ENCODE results near the gene RHBDD3. TPM values are rescaled to one million over a fixed set of nuclear protein-coding genes. Genes with fewer than 3 reads are reported as not detected.

Gene RHBDD3
- total and polyA plus RNA-seq, 2 of the 8 experiments (the other 6 are each of a cell fraction or from before 2014, with no cell fraction given): 72.1 to 117 TPM

DNA sequence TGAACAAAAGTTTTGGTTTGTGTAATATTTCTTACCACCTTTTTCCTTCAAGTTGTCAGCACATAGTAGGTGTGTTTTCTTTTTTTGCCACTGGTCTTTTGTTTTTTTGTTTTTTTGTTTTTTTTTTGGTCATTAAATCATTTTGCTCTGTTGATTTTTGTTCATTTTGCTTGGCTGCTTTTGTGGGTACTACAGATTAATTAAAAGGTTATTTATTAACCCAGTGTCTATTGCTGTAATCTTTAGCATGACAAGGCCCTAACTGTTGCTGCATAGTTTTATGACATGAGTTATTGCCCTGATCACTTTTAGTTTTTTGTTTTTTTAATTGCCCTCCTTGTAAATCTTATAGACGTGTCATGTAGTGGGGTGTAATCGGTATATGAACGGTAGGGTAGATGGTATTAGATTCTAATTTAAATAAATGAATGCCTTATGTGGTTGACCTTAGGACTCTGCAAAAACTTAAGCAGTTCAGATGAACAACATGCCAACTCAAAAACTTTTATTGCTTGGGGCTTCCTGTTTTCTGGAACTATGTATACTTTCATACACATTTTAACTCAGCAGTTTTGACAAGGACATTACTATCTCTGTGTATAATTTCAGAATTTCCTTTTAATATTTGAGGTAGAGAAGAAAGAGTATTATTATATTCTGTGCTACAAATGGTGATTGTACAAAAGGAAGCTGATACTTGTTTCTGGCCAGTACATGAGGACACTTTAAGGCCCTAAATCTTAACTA is 8.2 kb upstream of the RHBDD3 start:
- Histone ChIP-seq H2AK5ac (ENCODE audit: low read depth, low read length) (no peak overlapping the region), H3K4me2 (ENCODE audit: insufficient read depth in 1 of 2, low read depth in 2 of 2, low read length in 2 of 2) (no peak overlapping the region), H4K20me1 (replicated peaks in 1 of 2; ENCODE audit: control insufficient read depth in 1 of 2, insufficient read depth in 2 of 2, low read length in 2 of 2) (peaks cover 34 to 39% of the 10 kb centered on the region in 2 experiments), H3K36me3 (ENCODE audit: control insufficient read depth in 2 of 4, insufficient read depth in 4 of 4, low read length in 3 of 4) (peaks cover 52 to 97% (median 81%) of the 10 kb centered on the region in 4 experiments), H3K79me2 (ENCODE audit: control insufficient read depth in 1 of 2, insufficient read depth in 2 of 2, low read length in 2 of 2) (peaks cover 27 to 93% of the 10 kb centered on the region in 2 experiments), H3K14ac (ENCODE audit: insufficient read length) (no peak overlapping the region), H3K27me3 (replicated peaks in 1 of 4; ENCODE audit: control insufficient read depth in 3 of 4, extremely low read depth in 1 of 4, insufficient read depth in 3 of 4, low read length in 3 of 4) (no peaks in the 10 kb centered on the region), H3K4me1 (replicated peaks in 1 of 4; ENCODE audit: control insufficient read depth in 3 of 4, insufficient read depth in 4 of 4, low read length in 3 of 4) (peaks cover 0 to 4% (median 0%) of the 10 kb centered on the region in 4 experiments; a peak in 2 of 7 replicates), H3K4me3 (ENCODE audit: extremely low read depth in 1 of 4, insufficient read depth in 2 of 4, low read depth in 3 of 4, low read length in 4 of 4) (no peak overlapping the region), H3K18ac (ENCODE audit: extremely low read depth, low read length) (no peak overlapping the region), H3K23ac (ENCODE audit: insufficient read length) (no peak overlapping the region), H3K79me1 (ENCODE audit: low read depth, low read length) (peaks cover 5% of the 10 kb centered on the region), H3K9me3 (ENCODE audit: insufficient read depth in 2 of 2, low read depth in 1 of 2, low read length in 1 of 2) (no peaks in the 10 kb centered on the region), H3K27ac (ENCODE audit: low read depth, low read length) (no peak overlapping the region), H3K4ac (replicated peaks; ENCODE audit: insufficient read length, low read depth, low read length) (no peak overlapping the region), H3K56ac (replicated peaks; ENCODE audit: insufficient read length, low read depth, low read length) (no peak overlapping the region), H2BK12ac (ENCODE audit: low read depth, low read length) (no peak overlapping the region), H4K91ac (replicated peaks; ENCODE audit: insufficient read length, low read length) (no peak overlapping the region), H4K8ac (ENCODE audit: extremely low read depth, insufficient read depth, low read length) (no peak overlapping the region), H4K5ac (ENCODE audit: insufficient read length, low read depth, low read length) (no peak overlapping the region), H3K9ac (replicated peaks in 1 of 4; ENCODE audit: extremely low read depth in 1 of 4, low read depth in 3 of 4, low read length in 3 of 4) (no peak overlapping the region), H2BK20ac (ENCODE audit: low read length) (no peak overlapping the region), H2BK120ac (replicated peaks; ENCODE audit: low read depth, low read length) (no peak overlapping the region), H3K23me2 (ENCODE audit: low read depth, low read length) (no peaks in the 10 kb centered on the region), H2AFZ (ENCODE audit: low read length) (no peak overlapping the region), H2BK15ac (ENCODE audit: low read length) (no peak overlapping the region), H2BK5ac (ENCODE audit: low read depth, low read length) (no peak overlapping the region)
- TF ChIP-seq RXRA (IDR thresholded peaks at IDR 0.05; ENCODE audit: insufficient read depth, low read depth, low read length): no peak
- no peak for TF ChIP-seq CHD2 (IDR thresholded peaks at IDR 0.05; ENCODE audit: low read length)
- no peak for TF ChIP-seq JUN (IDR thresholded peaks at IDR 0.05; ENCODE audit: low read depth, low read length)
- no peak for TF ChIP-seq ASH2L (IDR thresholded peaks at IDR 0.05; ENCODE audit: low read length)
- TF ChIP-seq SP2 (IDR thresholded peaks at IDR 0.05; ENCODE audit: low read length): no peak
- no peak for TF ChIP-seq TBP (IDR thresholded peaks at IDR 0.05; ENCODE audit: low read depth, low read length)
- no peak for TF ChIP-seq RAD21 (IDR thresholded peaks at IDR 0.05 in 1 of 2, conservative IDR thresholded peaks at IDR 0.05 in 1 of 2; ENCODE audit: low read depth in 2 of 2, low read length in 2 of 2)
- TF ChIP-seq GABPA (IDR thresholded peaks at IDR 0.05; ENCODE audit: borderline replicate concordance, insufficient read depth, low read length): no peak
- no peak for TF ChIP-seq EGR1 (IDR thresholded peaks at IDR 0.05; ENCODE audit: borderline replicate concordance, low read depth, low read length)
- TF ChIP-seq KDM1A (IDR thresholded peaks at IDR 0.05; ENCODE audit: borderline replicate concordance, low read length): no peak
- WGBS, 2 experiments (ENCODE audit: extremely low coverage in 1 of 2, insufficient coverage in 1 of 2, insufficient read length in 1 of 2, insufficient replicate concordance in 2 of 2, low coverage in 1 of 2, low lambda C conversion rate in 2 of 2, missing lambda C conversion rate in 1 of 2): 93 to 100% methylated on average over 2 to 3 of the region's 3 CpGs
- no peak for DNase-seq (ENCODE audit: low read depth in 1 of 2, low spot score in 2 of 2)
- no peak for FAIRE-seq
- CTCF ChIA-PET (ENCODE audit: partially characterized antibody): interaction anchor here (0.9 to 1.5 kb wide), 2 partner anchors 37 to 67 kb away, joined by 3 to 6 read pairs; no protein-coding TSS in a partner anchor
- POLR2A ChIA-PET (ENCODE audit: partially characterized antibody): interaction anchor here (0.8 to 21.4 kb wide), 12 partner anchors 4 to 110 kb away, joined by 3 to 436 read pairs (median 6); partner anchors contain the start of genes EWSR1, GAS2L1 and RHBDD3
